ENCODE measurements around the gene AADACL4.
A peak's percentile ranks its signal among the peaks of the same experiment; 100 is the strongest.
"Not testable (repeated sequence)": the region's sequence is repeated elsewhere in the genome, so short reads cannot be mapped to it uniquely, and the experiment has no call there.

AADACL4 gene

DNA sequence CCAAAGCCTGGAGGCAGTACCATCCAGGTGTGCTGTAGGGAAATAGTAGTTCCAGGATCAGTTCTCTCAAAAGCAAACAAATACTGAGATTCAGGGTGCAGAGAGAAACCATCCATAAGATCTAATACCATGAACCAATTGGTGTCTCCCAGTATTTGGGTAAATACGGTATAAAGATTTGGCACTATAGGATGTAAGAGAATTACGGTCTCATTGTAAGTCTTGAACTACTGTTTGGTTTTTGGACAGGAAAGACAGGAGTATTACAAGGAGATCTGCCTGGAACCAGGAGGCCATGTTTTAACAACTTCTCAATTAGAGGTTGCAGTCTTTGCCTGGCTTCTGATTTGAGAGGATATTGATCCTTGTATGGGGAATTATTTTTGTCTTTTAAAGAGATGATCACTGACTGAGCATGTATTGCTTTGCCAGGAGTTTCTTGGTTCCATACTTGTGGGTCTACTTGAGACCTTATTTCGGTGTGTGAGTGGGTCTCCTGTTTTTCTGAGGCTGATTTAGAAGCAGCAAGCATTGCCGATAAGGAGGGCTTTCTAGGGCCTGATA, 10.2 kb downstream of the AADACL4 start:
- H3K4me1 ChIP-seq, result peaks cover 0 to 14% (median 9%) of the 10 kb centered on the region in 10 experiments; a peak in 7 of 20 replicates
- no peak overlapping the region for H3K4me3 ChIP-seq
- H3K36me3 ChIP-seq, result no peaks in the 10 kb centered on the region
- peaks cover 0 to 14% (median 0%) of the 10 kb centered on the region in 11 experiments; a peak in 7 of 22 replicates for H3K9me3 ChIP-seq (replicated peaks in 1 of 11)
- no peaks in the 10 kb centered on the region for H4K20me1 ChIP-seq
- no peak for TF ChIP-seq Cebpa-rat (IDR thresholded peaks at IDR 0.05)
- H3K9ac ChIP-seq, result no peak overlapping the region
- no peak overlapping the region for H3K4me2 ChIP-seq
- no peaks in the 10 kb centered on the region for H3K27me3 ChIP-seq
- H3K27ac ChIP-seq, result no peak overlapping the region

DNA sequence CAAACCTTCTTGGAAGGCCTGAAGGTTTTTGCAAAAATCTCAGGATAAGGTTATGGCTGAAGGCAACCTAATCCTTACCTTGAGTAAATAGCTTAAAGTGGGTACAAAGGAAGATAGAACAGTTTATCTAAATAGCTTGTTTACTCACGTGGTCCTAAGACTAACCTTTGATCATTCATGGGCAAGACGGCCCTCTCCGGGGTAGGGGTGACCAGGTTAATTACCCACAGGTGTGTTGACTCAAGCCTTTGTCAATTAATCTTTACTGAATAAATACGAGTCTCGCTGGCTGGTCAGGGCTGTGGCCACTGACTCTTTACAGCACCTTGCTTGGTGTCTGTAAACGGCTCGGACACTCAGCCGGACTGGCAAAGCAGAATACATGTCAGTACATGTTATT, 10.8 kb downstream of the AADACL4 start:
- TF ChIP-seq Cebpa-rat (IDR thresholded peaks at IDR 0.05), result no peak
- H3K4me1 ChIP-seq, result peaks cover 0 to 14% (median 9%) of the 10 kb centered on the region in 10 experiments; a peak in 7 of 20 replicates
- no peak overlapping the region for H3K4me3 ChIP-seq
- H3K27me3 ChIP-seq, result no peaks in the 10 kb centered on the region
- no peak overlapping the region for H3K27ac ChIP-seq
- no peak overlapping the region for H3K9ac ChIP-seq
- no peaks in the 10 kb centered on the region for H4K20me1 ChIP-seq
- H3K9me3 ChIP-seq (replicated peaks in 1 of 11), result peaks cover 0 to 12% (median 0%) of the 10 kb centered on the region in 11 experiments; a peak in 6 of 22 replicates
- no peaks in the 10 kb centered on the region for H3K36me3 ChIP-seq
- H3K4me2 ChIP-seq, result no peak overlapping the region

DNA sequence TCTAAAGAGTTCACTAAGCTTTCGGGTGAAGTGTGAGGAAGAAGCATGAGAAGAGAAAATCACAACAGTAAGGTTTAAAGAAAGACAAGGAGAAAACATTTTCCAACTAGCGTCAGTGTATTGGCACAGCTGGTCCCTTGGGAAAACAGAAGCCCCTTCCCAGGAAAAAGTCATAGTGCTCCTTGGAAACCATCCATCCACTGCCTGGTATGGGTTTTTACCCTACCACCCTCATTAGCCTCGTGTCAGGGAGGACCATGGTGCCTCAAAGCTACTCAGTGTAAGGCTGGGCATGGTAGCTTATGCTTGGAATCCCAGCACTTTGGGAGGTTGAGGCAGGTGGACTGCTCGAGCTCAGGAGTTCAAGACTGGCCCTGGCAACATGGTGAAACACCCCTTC, 12.7 kb downstream of the AADACL4 start:
- peaks cover 0 to 11% (median 0%) of the 10 kb centered on the region in 11 experiments; a peak in 3 of 22 replicates for H3K9me3 ChIP-seq (replicated peaks in 1 of 11)
- no peak overlapping the region for H3K4me2 ChIP-seq
- H3K4me1 ChIP-seq, result peaks cover 0 to 18% (median 12%) of the 10 kb centered on the region in 10 experiments; a peak in 14 of 20 replicates
- TF ChIP-seq Cebpa-rat (IDR thresholded peaks at IDR 0.05), result no peak
- no peaks in the 10 kb centered on the region for H3K27me3 ChIP-seq
- no peak overlapping the region for H3K4me3 ChIP-seq
- no peaks in the 10 kb centered on the region for H3K36me3 ChIP-seq
- H3K27ac ChIP-seq, result no peak overlapping the region
- H4K20me1 ChIP-seq, result no peaks in the 10 kb centered on the region
- H3K9ac ChIP-seq, result no peak overlapping the region

DNA sequence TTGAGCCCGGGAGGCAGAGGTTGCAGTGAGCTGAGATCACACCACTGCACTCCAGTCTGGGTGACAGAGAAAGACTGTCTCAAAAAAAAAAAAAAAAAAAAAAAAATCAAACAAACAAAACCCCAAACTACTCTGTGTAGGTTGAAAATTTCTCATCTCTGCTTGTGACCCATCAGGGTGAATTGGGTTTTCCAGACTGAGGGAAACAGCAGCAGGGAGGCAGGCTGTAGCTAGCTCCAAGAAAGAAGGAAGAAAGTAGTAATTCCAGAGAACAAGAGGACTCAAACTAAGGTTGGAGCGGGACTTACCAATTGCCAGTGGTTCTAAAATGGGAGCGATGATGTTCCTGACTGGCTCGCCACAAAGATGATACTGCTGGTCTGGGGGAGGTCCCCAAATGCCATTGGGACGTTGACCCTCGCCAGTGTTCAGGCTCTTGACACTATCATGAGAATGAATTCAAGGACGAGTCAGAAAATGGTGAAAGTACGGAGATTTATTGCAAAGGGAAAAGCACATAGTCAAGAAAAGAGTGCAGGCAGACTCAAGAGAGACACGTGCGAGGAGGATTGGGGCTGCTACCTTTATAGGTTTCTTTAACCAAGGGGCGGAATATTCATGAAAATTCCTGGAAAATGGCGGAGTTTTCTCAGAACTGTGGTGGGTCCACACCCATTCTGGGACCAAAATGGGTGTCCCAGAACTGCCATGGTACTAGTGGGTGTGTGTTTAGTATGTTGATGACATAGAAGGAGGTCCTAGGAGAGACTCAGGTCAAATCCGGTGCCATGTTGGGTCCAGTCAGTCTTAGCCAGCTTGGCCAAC, 13.4 kb downstream of the AADACL4 start:
- peak overlapping the region in 3 of 11 experiments; percentile 5 to 43 (median 30); a peak in 4 of 22 replicates for H3K4me2 ChIP-seq
- H3K4me3 ChIP-seq, result no peak overlapping the region
- H3K27ac ChIP-seq, result no peak overlapping the region
- no peak overlapping the region for H3K9ac ChIP-seq
- TF ChIP-seq Cebpa-rat (IDR thresholded peaks at IDR 0.05), result no peak
- no peaks in the 10 kb centered on the region for H4K20me1 ChIP-seq
- peaks cover 0 to 11% (median 0%) of the 10 kb centered on the region in 11 experiments; a peak in 3 of 22 replicates for H3K9me3 ChIP-seq (replicated peaks in 1 of 11)
- no peaks in the 10 kb centered on the region for H3K27me3 ChIP-seq
- peaks cover 0 to 22% (median 16%) of the 10 kb centered on the region in 10 experiments; a peak in 14 of 20 replicates for H3K4me1 ChIP-seq
- no peaks in the 10 kb centered on the region for H3K36me3 ChIP-seq

DNA sequence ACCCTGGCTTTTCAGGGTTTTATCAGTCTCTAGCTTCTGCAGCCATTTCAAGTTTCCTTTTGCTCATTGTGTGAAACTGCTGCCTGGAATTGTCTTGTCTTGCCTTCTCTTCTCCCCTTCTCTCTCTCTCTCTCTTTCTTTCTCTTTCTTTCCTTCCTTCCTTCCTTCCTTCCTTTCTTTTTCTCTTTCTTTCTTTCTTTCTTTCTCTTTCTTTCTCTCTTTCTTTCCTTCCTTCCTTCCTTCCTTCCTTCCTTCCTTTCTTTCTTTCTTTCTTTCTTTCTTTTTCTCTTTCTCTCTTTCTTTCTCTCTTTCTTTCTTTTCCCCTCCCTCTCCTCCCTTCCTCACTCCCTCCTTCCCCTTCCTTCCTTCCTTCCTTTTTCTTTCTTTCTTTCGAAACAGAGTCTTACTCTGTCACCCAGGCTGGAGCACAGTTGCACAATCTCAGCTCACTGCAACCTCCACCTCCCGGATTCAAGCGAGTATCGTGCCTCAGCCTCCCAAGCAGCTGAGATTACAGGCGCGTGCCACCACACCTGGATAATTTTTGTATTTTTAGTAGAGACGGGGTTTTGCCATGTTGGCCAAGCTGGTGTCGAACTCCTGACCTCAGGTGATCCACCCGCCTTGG, 14.1 kb downstream of the AADACL4 start:
- H3K9me3 ChIP-seq (replicated peaks in 1 of 11); H3K36me3 ChIP-seq; H3K27me3 ChIP-seq; H4K20me1 ChIP-seq; H3K4me3 ChIP-seq; H3K9ac ChIP-seq; H3K27ac ChIP-seq: not testable (repeated sequence)
- H3K4me1 ChIP-seq, result peaks cover 0 to 22% (median 16%) of the 10 kb centered on the region in 10 experiments; a peak in 14 of 20 replicates
- peak overlapping the region in 8 of 11 experiments; percentile 5 to 44 (median 28); a peak in 10 of 22 replicates for H3K4me2 ChIP-seq

DNA sequence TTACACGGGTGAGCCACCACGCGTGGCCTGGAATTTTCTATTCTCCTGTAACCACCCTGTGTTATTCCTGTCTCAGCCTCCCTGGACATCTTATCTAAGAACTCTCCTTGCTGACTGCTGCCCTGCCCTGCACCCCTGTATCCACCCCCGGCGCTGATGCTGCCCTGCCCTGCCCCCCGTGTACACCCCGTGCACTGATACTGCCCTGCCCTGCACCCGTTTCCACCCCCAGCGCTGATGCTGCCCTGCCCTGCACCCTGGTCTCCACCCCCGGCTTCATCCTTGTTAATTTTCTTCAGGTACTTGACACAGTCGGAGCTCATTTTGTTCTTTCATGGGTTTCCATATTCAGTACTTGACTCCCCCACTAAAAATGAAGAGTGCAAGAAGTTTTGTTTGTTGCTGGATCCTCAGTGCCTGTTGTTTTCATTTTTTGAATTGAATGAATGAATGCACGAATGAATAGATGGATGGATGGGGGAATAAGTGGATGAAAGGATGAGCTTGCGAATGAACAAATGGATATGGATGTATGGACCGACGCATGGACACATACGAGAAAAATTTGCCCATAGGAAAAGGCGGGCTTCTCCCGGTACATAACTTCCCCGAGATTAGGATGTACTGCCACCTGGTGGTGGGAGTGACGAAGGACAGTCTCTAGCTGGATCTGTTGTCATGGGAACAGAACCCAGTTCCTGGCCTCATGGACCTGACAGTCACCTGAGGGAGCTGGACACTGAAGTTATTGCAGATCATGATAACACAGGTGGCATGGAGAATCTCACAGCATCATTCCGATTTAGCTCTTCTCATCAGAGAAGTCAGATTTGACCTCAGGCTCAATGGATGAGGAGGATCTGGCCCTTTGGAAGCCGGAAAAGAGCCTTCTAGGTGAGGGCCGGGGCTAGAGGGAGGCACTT, 14.9 kb downstream of the AADACL4 start:
- H3K4me2 ChIP-seq, result peak overlapping the region in 10 of 11 experiments; percentile 5 to 44 (median 22); a peak in 13 of 22 replicates
- H3K36me3 ChIP-seq, result no peaks in the 10 kb centered on the region
- H3K9ac ChIP-seq, result no peak overlapping the region

GRCh38 chr1:12661606-12662219, 17.8 kb downstream of the AADACL4 start:
- no peak overlapping the region for H3K27ac ChIP-seq
- TF ChIP-seq Cebpa-rat (IDR thresholded peaks at IDR 0.05), result no peak
- peaks cover 0 to 22% (median 16%) of the 10 kb centered on the region in 10 experiments; a peak in 14 of 20 replicates for H3K4me1 ChIP-seq
- H4K20me1 ChIP-seq, result no peaks in the 10 kb centered on the region
- peaks cover 0 to 11% (median 9%) of the 10 kb centered on the region in 11 experiments; a peak in 14 of 22 replicates for H3K9me3 ChIP-seq (replicated peaks in 1 of 11)
- peak overlapping the region in 6 of 11 experiments; percentile 5 to 48 (median 21); a peak in 9 of 22 replicates for H3K4me2 ChIP-seq
- no peak overlapping the region for H3K9ac ChIP-seq
- no peak overlapping the region for H3K4me3 ChIP-seq
- no peaks in the 10 kb centered on the region for H3K27me3 ChIP-seq
- H3K36me3 ChIP-seq, result no peaks in the 10 kb centered on the region

More for the DNA sequence above, 14.9 kb downstream of the AADACL4 start:
- H3K4me3 ChIP-seq, result no peak overlapping the region
- H3K9me3 ChIP-seq (replicated peaks in 1 of 11), result peaks cover 0 to 11% (median 9%) of the 10 kb centered on the region in 11 experiments; a peak in 13 of 22 replicates
- H3K4me1 ChIP-seq, result peaks cover 0 to 22% (median 16%) of the 10 kb centered on the region in 10 experiments; a peak in 14 of 20 replicates
- H3K27me3 ChIP-seq, result no peaks in the 10 kb centered on the region
- H4K20me1 ChIP-seq, result no peaks in the 10 kb centered on the region
- no peak for TF ChIP-seq Cebpa-rat (IDR thresholded peaks at IDR 0.05)
- no peak overlapping the region for H3K27ac ChIP-seq

DNA sequence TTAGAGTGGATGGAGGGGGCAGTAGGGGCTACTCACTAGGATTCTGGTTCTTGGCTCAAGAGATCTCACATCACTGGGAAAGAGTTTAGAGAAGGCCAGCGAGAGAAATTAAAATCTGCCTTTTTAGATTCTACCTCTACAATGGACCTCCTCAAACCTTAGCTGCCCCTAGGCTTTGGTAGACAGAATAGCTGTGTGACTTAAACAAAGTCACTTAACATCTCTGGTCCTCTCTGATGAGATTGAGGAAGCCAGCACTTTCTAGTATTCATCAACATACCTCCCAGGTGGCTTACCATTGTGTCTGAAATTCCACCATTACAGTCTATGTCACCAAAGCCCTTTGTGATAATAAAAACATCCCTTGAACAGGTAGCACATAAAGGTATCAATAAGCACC, 18.7 kb downstream of the AADACL4 start:
- Histone ChIP-seq H3K27me3 (no peaks in the 10 kb centered on the region), H4K20me1 (no peaks in the 10 kb centered on the region), H3K27ac (no peak overlapping the region), H3K9me3 (replicated peaks in 1 of 11) (peaks cover 0 to 13% (median 9%) of the 10 kb centered on the region in 11 experiments; a peak in 15 of 22 replicates), H3K4me1 (peaks cover 0 to 22% (median 16%) of the 10 kb centered on the region in 10 experiments; a peak in 14 of 20 replicates), H3K4me2 (no peak overlapping the region), H3K4me3 (no peak overlapping the region), H3K9ac (no peak overlapping the region), H3K36me3 (no peaks in the 10 kb centered on the region)
- TF ChIP-seq Cebpa-rat (IDR thresholded peaks at IDR 0.05), result no peak

All from BLaER1 treated with 17β-estradiol and CSF1 and Interleukin-3, amounts not matched to agents 10 nM and 100 nM (cell line).